ENCODE measurements around the gene TRAPPC3L.

DNA sequence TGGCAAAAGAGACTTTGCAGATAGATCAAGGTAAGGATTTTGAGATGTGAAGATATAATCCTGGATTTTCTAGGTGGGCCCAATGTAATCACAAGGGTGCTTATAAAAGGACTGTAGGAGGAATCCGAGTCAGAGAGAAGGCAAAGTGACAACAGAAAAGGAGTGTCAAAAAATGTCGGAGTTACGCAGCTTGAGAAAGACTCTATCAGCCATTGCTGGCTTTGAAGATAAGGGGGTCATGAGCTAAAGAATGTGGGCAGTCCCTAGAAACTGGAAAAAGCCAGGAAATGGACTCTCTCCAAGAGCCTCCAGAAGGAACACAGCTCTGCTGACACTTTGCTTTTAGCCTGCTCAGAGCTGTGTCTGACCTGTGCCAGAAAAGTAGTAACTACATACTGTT is 17.1 kb upstream of the TRAPPC3L start:
- TF ChIP-seq BACH1 (IDR thresholded peaks at IDR 0.05; ENCODE audit: low read length) (no peak), SRF (IDR thresholded peaks at IDR 0.05; ENCODE audit: low read depth, low read length) (no peak), KDM5A (IDR thresholded peaks at IDR 0.05; ENCODE audit: low read length) (no peak), SP1 (IDR thresholded peaks at IDR 0.05; ENCODE audit: low read depth, low read length) (no peak), EZH2 (IDR thresholded peaks at IDR 0.05; ENCODE audit: low read depth, low read length, severe bottlenecking) (no peak), POLR2A (IDR thresholded peaks at IDR 0.05; ENCODE audit: control extremely low read depth in 1 of 2, low read depth in 2 of 2, low read length in 2 of 2) (no peak), TAF1 (IDR thresholded peaks at IDR 0.05; ENCODE audit: low read depth, low read length) (no peak)
- TF ChIP-seq, protein P1, sequence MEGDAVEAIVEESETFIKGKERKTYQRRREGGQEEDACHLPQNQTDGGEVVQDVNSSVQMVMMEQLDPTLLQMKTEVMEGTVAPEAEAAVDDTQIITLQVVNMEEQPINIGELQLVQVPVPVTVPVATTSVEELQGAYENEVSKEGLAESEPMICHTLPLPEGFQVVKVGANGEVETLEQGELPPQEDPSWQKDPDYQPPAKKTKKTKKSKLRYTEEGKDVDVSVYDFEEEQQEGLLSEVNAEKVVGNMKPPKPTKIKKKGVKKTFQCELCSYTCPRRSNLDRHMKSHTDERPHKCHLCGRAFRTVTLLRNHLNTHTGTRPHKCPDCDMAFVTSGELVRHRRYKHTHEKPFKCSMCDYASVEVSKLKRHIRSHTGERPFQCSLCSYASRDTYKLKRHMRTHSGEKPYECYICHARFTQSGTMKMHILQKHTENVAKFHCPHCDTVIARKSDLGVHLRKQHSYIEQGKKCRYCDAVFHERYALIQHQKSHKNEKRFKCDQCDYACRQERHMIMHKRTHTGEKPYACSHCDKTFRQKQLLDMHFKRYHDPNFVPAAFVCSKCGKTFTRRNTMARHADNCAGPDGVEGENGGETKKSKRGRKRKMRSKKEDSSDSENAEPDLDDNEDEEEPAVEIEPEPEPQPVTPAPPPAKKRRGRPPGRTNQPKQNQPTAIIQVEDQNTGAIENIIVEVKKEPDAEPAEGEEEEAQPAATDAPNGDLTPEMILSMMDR (IDR thresholded peaks at IDR 0.05; ENCODE audit: control extremely low read depth in 1 of 3, insufficient read depth in 1 of 3, low read depth in 1 of 3, low read length in 3 of 3) = no peak

Data from H1 (cell line).